ENCODE data around the gene PTPRA.
"Not testable (repeated sequence)": the region's sequence is repeated elsewhere in the genome, so short reads cannot be mapped to it uniquely, and the experiment has no call there.

The PTPRA gene

GRCh38 chr20:3014179-3014578, 140.9 kb downstream of the PTPRA start:
- TF ChIP-seq CTCF (IDR thresholded peaks at IDR 0.05; ENCODE audit: extremely low read depth, missing control alignments), result no peak
- DNase-seq (ENCODE audit: low spot score), result no peak

- TF ChIP-seq CTCF (IDR thresholded peaks at IDR 0.05; ENCODE audit: extremely low read depth, missing control alignments), result no peak
- no peak for DNase-seq (ENCODE audit: low spot score)
These were observed 141.4 kb downstream of the PTPRA start for GRCh38 chr20:3014662-3015061.

GRCh38 chr20:3015302-3015701, 142.0 kb downstream of the PTPRA start:
- DNase-seq (ENCODE audit: low spot score), result not testable (repeated sequence)

- DNase-seq (ENCODE audit: low spot score), result no peak
- no peak for TF ChIP-seq CTCF (IDR thresholded peaks at IDR 0.05; ENCODE audit: extremely low read depth, missing control alignments)
These were observed 148.0 kb downstream of the PTPRA start for GRCh38 chr20:3021327-3021726.

- TF ChIP-seq CTCF (IDR thresholded peaks at IDR 0.05; ENCODE audit: extremely low read depth, missing control alignments), result no peak
These were observed 148.5 kb downstream of the PTPRA start for GRCh38 chr20:3021777-3022176.

GRCh38 chr20:3022559-3023490, 149.5 kb downstream of the PTPRA start:
- DNase-seq (ENCODE audit: low spot score), result not testable (repeated sequence)

More at GRCh38 chr20:3021777-3022176, 148.5 kb downstream of the PTPRA start:
- DNase-seq (ENCODE audit: low spot score), result no peak

- TF ChIP-seq CTCF (IDR thresholded peaks at IDR 0.05; ENCODE audit: extremely low read depth, missing control alignments), result no peak
- DNase-seq (ENCODE audit: low spot score), result no peak
These were observed 154.7 kb downstream of the PTPRA start for GRCh38 chr20:3027987-3028386.

GRCh38 chr20:3031524-3032147, 158.4 kb downstream of the PTPRA start:
- TF ChIP-seq CTCF (IDR thresholded peaks at IDR 0.05; ENCODE audit: extremely low read depth, missing control alignments), result no peak

More at GRCh38 chr20:3031524-3032147, 158.4 kb downstream of the PTPRA start:
- no peak for DNase-seq (ENCODE audit: low spot score)
